Stimulated activated CD8-positive, alpha-beta memory T cell treated with anti-CD3 and anti-CD28 coated beads, Interleukin-2, amount 100 ng/mL, for 1 hour (primary cell): ENCODE measurements around the gene RGS3.
"Not testable (repeated sequence)": the region's sequence is repeated elsewhere in the genome, so short reads cannot be mapped to it uniquely, and the experiment has no call there.

Experiments
- DNase-seq, 2 donors: peaks; one replicate each; pipeline ENCODE4 v3.0.0-alpha.2; 2020; ENCODE audit warnings: low read depth in 2 of 2

RGS3 gene

GRCh38 chr9:113635586-113635985, 172.1 kb downstream of the RGS3 start:
- DNase-seq = no peak

GRCh38 chr9:113636165-113636564, 172.6 kb downstream of the RGS3 start:
- DNase-seq = no peak

GRCh38 chr9:113636693-113637092, 173.2 kb downstream of the RGS3 start:
- DNase-seq = no peak

GRCh38 chr9:113638490-113638889, 175.0 kb downstream of the RGS3 start:
- no peak for DNase-seq

GRCh38 chr9:113638897-113639296, 175.4 kb downstream of the RGS3 start:
- no peak for DNase-seq

- not testable (repeated sequence) for DNase-seq
Observed at GRCh38 chr9:113639411-113639970, 176.0 kb downstream of the RGS3 start.

- DNase-seq = no peak
Observed at GRCh38 chr9:113640418-113640817, 176.9 kb downstream of the RGS3 start.

GRCh38 chr9:113641100-113641885, 177.8 kb downstream of the RGS3 start:
- DNase-seq = no peak

GRCh38 chr9:113644321-113644720, 180.8 kb downstream of the RGS3 start:
- no peak for DNase-seq

GRCh38 chr9:113645227-113645977, 181.9 kb downstream of the RGS3 start:
- no peak for DNase-seq

GRCh38 chr9:113645978-113646253, 182.4 kb downstream of the RGS3 start:
- DNase-seq = no peak

- DNase-seq = no peak
Observed at GRCh38 chr9:113646491-113646890, 183.0 kb downstream of the RGS3 start.
